ENCODE measurements around the gene SLC5A10.
A peak's percentile ranks its signal among the peaks of the same experiment; 100 is the strongest.

The SLC5A10 gene

GRCh38 chr17:19002805-19003542 is 51.0 kb downstream of the SLC5A10 start:
- DNase-seq (ENCODE audit: low spot score): no peak

DNA sequence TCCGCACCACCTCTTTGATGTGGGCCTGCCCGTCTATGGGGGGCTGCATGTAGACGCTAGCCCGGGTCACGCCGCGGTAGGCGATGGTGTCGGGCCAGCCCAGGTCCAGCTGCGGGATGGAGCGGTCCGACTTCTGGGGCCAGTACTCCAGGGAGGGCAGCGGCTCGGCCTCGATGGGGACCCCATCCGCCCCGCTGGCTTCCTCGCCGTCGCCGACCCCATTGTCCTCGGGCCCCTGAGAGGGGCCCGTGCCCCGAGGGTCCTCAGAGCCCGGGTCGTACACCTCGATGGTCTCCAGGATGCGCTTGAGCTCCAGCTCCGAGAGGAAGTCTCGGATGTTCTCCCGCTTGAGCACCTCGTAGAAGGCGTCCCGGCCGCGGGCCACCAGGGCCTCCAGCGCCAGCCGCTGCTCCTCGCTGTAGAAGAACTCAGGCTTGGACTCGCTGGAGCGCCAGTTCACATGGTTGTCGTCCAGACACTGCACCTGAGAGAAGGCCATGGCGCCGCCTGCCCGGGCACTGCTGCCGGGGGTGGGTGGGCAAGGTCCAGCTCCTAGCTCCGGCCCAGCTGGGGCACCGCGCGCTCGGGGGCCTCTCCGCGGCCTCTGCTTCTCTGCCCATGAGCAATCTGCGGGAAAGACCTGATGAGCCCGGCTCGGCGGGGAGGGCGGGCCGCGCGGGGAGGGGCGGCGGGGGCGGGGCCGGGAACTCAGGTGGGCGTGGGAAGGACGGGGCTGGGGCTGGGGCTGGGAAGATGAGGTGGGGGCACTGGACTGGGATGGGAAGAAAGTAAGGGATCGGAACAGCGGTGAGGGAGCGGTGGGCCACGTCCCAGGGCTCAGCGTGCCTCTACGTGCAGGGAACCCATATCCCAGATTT is 51.8 kb downstream of the SLC5A10 start:
- peak; percentile 56 for DNase-seq (ENCODE audit: low spot score)

DNA sequence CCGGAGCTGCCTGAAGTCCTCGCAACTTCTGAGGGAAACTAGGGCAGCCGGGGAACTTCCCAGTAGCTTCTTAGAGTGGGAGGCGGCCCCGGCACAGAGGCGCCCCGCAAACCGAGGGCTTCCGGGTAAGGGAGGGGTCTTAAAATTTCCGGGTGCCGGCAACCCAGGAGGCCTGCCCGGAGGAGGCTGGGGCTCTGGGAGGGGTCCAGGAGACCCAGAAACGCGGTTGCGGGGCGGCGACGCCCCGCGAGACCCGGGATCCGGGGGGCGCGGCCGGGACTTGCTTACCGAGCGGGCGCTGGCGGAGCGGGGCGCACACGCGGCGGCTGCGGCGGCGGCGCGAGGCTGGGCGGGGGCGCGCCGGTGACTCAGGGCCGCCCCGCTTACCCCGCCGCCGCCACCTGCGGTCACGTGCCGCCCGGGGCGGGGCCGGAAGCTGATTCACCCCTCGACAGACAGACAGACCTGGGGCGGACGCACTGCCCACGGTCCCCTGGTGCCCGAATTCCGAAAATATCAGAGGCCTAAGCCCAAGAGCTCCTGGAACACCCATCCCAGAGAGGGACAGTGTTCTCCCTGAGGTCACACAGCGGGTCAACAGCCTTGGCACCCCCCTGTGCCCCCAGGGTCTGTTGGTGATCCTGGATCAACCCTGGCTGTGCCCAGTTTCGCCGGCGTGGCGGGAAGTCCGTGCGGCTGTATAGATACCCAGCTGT is 52.6 kb downstream of the SLC5A10 start, which contains the start of gene FAM83G:
Gene FAM83G, minus strand, starts transcription at position 344 of the 716 bp plus-strand sequence. CDS start 723 bp downstream, outside the sequence.
- peak; percentile 60 for DNase-seq (ENCODE audit: low spot score)

- DNase-seq (ENCODE audit: low spot score): no peak
These were observed 53.3 kb downstream of the SLC5A10 start for GRCh38 chr17:19005137-19005773.

DNA sequence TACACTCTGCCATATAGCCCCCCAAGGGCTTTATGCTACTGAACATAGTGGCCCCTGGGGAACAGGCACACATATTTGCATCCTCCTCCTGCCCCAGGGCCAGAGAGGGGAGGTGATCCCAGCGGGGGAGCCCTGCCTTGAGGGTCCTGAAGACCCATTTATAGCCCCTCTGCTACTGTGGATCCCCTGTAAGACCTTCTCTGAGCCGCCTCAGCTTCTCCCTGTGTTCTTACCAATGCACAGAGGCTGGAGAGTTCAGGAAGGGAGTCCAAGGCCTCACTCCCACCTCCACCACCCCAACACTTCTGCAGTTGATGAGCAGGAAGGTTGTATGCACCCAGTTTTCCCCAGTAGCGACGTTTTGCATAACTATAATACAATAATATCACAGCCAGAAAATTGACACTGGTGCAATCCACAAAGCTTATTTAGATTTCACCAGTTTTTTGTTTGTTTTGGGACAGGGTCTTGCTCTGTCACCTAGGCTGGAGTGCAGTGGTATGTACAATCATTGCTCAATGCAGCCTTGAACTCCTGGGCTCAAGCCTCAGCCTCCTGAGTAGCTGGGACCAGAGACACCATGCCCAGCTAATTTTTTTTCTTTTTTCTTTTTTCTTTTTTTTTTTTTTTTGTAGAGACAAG is 53.9 kb downstream of the SLC5A10 start:
- no peak for DNase-seq (ENCODE audit: low spot score)

- DNase-seq (ENCODE audit: low spot score): no peak
These were observed 54.7 kb downstream of the SLC5A10 start for GRCh38 chr17:19006698-19007097.

DNA sequence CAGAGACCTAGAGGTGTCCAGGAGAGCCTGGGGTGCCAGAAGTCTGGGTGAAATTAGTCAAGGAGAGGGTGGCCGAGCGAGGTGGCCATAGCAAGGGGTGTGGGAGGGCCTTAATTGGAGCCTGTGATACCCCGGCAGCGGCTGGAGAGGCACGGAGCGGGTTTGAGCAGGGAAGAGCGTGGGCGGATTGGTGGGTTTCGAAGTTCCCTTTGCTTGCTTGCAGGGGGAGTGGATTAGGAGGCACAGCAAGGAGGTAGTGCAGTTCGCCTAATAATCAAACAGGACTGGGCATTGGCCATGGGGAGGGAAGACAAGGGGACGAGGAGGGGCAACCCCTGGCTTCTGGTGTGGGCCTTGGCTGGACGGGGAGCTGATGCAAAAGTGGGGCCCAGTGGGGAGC is 58.0 kb downstream of the SLC5A10 start:
- no peak for DNase-seq (ENCODE audit: low spot score)

- DNase-seq (ENCODE audit: low spot score): no peak
These were observed 59.0 kb downstream of the SLC5A10 start for GRCh38 chr17:19010729-19011505.

GRCh38 chr17:19011581-19011980 is 59.6 kb downstream of the SLC5A10 start:
- no peak for DNase-seq (ENCODE audit: low spot score)

DNA sequence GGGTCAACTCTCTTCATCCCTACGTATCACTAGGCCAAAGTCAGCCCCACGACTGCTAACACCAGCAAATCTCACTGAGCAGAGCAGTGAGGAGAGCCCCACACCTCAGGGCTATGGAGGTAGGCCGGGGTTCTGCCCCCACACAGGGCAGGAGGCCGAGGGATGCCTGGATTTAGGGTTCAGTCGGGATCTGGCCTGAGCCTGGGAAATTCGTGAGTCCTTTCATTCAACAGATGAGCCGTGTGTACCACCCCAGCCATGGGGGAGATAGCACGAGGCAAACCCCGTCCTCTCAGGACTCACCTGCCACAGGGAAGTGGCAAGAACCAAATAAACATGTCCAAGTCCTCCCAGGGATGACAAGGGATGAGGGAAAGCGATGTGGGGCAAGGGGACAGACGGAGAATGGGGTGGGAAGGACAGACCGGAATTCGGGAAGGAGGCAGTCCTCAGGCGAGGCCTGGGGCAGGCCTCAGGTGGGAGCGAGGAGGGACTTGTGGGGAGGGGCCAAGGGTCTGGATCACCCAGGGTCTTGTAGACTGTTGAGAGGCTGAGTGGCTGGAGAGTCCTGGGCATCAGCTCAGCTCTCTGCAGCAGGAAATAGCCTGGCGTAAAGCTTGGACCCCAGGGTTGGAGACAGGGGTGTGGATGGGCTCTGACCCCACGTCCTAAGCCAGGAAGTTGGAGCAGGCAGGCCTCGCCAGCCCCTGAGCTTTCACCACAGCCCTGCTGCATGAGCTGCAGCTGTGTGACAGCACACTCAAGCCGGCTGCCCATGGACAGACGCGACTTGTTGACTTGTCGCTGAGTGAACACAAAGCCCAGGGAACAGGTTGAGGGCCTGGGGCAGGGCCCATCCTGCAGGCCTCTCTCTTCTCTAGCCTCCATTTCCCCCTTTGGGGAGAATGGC is 60.5 kb downstream of the SLC5A10 start:
- DNase-seq (ENCODE audit: low spot score): no peak

DNA sequence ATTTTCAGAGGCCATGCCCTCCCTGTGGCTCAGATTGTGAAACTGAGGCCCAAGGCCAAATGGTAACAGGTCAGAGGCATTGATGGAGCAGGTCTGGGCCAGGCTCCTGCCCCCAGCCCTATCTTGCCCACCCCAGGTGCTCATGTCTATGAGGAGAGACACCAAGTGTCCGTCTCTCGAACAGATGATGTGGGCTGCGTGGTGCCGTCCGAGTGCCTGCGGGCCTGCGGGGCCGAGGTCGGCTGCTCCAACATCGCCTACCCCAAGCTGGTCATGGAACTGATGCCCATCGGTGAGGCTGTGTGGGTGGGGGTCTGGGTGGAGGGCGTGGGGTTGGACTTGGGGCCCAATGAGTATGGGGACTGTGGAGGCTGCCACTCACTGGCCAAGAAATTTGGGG is 61.3 kb downstream of the SLC5A10 start:
- no peak for DNase-seq (ENCODE audit: low spot score)

- no peak for DNase-seq (ENCODE audit: low spot score)
These were observed 62.1 kb downstream of the SLC5A10 start for GRCh38 chr17:19013806-19014627.

DNA sequence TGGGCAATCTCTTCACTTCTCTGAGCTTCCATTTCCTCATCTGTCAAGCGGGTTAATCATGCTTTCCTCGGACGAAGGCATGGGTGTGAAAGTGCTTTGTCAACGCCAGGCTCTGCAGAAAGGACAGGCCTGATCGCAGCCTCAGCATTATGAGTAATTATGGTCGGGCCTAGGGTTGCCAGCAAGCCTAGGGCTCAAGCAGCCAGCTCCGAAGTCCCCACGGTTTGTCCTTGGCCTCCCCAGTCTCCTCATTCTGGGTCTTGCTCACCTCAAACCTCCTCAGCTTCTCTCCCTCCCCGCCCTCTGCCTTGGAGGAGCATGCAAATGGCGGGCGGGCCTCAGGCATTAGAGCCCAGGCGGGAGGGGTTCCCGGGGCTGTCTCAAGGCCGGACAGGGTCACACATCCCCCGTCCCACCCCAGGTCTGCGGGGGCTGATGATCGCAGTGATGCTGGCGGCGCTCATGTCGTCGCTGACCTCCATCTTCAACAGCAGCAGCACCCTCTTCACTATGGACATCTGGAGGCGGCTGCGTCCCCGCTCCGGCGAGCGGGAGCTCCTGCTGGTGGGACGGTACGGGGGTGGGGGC is 62.8 kb downstream of the SLC5A10 start:
- no peak for DNase-seq (ENCODE audit: low spot score)

GRCh38 chr17:19015428-19015827 is 63.5 kb downstream of the SLC5A10 start:
- DNase-seq (ENCODE audit: low spot score): no peak

DNA sequence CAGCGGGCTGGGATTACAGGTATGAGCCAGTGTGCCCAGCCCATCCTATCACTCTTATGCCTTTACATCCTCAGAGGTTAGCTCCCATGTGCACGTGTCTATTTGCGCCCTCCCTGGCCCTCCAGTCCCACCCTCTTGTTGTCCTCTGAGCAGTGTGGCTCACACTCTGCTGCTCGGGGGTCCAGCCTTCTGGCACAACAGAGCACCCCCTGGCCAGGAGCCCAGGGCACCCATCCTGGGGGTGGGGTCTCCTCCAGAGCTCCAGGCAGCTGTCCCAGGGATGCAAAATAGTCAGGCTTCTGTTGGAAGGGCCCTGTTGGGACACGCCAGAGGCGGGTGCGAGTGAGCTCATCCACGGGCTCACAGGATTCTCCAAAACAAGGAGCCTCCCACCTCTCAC is 64.3 kb downstream of the SLC5A10 start:
- DNase-seq (ENCODE audit: low spot score): no peak

DNA sequence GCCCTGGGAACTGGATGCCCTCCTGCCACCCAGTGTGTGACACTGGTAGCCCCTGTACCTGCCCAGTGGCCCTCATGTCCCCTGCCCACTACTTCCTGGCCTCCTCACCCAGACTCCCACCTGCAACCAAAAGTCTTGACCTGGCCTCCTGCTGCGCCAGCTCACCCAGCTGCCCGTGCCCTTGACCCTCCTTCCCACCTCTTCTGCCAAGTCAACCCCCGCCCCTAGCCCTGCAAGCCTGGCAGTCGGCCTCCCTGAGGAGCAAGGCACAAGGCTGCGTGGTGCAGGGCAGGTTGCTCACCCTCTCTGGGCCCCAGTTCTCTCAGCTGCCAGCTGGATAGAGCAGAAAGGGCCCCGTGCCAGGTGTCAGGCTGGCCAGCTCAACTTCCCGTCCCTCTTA is 64.9 kb downstream of the SLC5A10 start:
- DNase-seq (ENCODE audit: low spot score): no peak

DNA sequence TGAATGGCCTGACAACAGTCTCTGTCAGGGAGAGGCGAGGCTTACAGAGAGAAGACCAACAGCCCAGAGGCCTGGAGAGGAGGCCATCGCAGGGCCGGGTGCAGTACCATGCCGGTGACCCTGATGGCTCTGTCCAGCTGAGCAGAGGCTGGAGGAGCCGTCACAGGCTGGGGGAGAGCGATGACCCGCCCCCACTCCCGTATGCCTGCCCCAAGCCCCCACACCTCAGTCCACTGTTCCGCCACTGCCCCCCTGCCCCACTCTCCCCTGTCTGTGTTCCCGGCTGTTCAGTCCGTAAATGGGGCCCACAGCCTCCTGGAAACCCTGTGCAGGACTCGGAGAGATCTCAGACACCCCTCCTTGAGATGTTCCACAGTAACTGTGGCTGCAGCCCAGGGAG is 65.4 kb downstream of the SLC5A10 start:
- DNase-seq (ENCODE audit: low spot score): no peak

Measured in HuH-7.5 (cell line).